Activated T-helper 1 cell treated with anti-CD3 and anti-CD28 coated beads, Interleukin-12 subunit alpha, Interleukin-12 subunit beta, Interleukin-2, Interleukin-4 antibody, amounts not matched to agents 30 ng/mL and 10 ng/mL and 1 ng/mL, durations not matched to agents 14 hours and 24 hours and 36 hours (primary cell): ENCODE results near the gene R3HDM1. TPM values are rescaled to one million over a fixed set of nuclear protein-coding genes. Genes with fewer than 3 reads are reported as not detected.
"Not testable (repeated sequence)": the region's sequence is repeated elsewhere in the genome, so short reads cannot be mapped to it uniquely, and the experiment has no call there.

Experiments used
- DNase-seq: peaks from one replicate; pipeline ENCODE4 v3.0.0; 2021; ENCODE audit warnings: low spot score
- H3K27ac Mint-ChIP-seq: one replicate; pipeline ENCODE4 v1.8.0; 2021; ENCODE audit warnings: mild to moderate bottlenecking, mixed read lengths
- H3K27me3 Mint-ChIP-seq: one replicate; pipeline ENCODE4 v1.8.0; 2022; ENCODE audit warnings: mild to moderate bottlenecking, moderate library complexity, mixed read lengths; ENCODE audit not compliant: insufficient read depth
- H3K36me3 Mint-ChIP-seq: one replicate; pipeline ENCODE4 v1.8.0; 2021; ENCODE audit warnings: low read depth, mixed read lengths
- H3K4me1 Mint-ChIP-seq: one replicate; pipeline ENCODE4 v1.8.0; 2021; ENCODE audit warnings: low read depth, mixed read lengths
- H3K4me3 Mint-ChIP-seq: one replicate; pipeline ENCODE4 v1.8.0; 2021; ENCODE audit warnings: mild to moderate bottlenecking, moderate library complexity, mixed read lengths
- H3K9me3 Mint-ChIP-seq: one replicate; pipeline ENCODE4 v1.8.0; 2021; ENCODE audit warnings: mixed read lengths
- intact Hi-C: fragments of 100-400 bp; cut with micrococcal nuclease; formaldehyde crosslinking; loops from one replicate; pipeline ENCODE4 v1.15.1; 2024
- total RNA-seq: library from RNA; stranded (reverse); gene quantifications from 2 replicates; pipeline ENCODE4 v1.2.3, GENCODE V29; 2022

The R3HDM1 gene
- total RNA-seq, 1 donor from 2014 or later: 64.0 TPM

GRCh38 chr2:135633582-135633981 is 102.3 kb downstream of the R3HDM1 start:
- Mint-ChIP-seq H3K9me3 (no peaks in the 10 kb centered on the region), H3K36me3 (peaks cover 25% of the 10 kb centered on the region), H3K27ac (no peak overlapping the region), H3K4me3 (no peak overlapping the region), H3K27me3 (no peaks in the 10 kb centered on the region), H3K4me1 (peaks cover 12% of the 10 kb centered on the region)
- intact Hi-C loops: no loop called here
- DNase-seq: no peak

- DNase-seq: no peak
- Mint-ChIP-seq H3K9me3 (no peaks in the 10 kb centered on the region), H3K36me3 (peaks cover 32% of the 10 kb centered on the region), H3K4me1 (peaks cover 12% of the 10 kb centered on the region), H3K27ac (no peak overlapping the region), H3K4me3 (no peak overlapping the region), H3K27me3 (no peaks in the 10 kb centered on the region)
- intact Hi-C loops: no loop called here
These were observed 104.0 kb downstream of the R3HDM1 start for GRCh38 chr2:135635212-135635835.

GRCh38 chr2:135636982-135637381 is 105.7 kb downstream of the R3HDM1 start:
- Mint-ChIP-seq H3K36me3 (peaks cover 36% of the 10 kb centered on the region), H3K4me1 (peaks cover 12% of the 10 kb centered on the region), H3K9me3 (no peaks in the 10 kb centered on the region), H3K27me3 (no peaks in the 10 kb centered on the region), H3K4me3 (no peak overlapping the region), H3K27ac (peak overlapping the region; percentile 30)
- intact Hi-C loops: loop anchor here (1.0 to 2.0 kb wide), 2 partner anchors 16 to 27 kb away; no protein-coding TSS in a partner anchor
- no peak for DNase-seq

GRCh38 chr2:135637456-135638087 is 106.3 kb downstream of the R3HDM1 start:
- intact Hi-C loops: loop anchor here (1.0 to 2.0 kb wide), 2 partner anchors 17 to 27 kb away; no protein-coding TSS in a partner anchor
- no peak overlapping the region for H3K4me3 Mint-ChIP-seq
- no peaks in the 10 kb centered on the region for H3K9me3 Mint-ChIP-seq
- no peaks in the 10 kb centered on the region for H3K27me3 Mint-ChIP-seq
- peaks cover 12% of the 10 kb centered on the region for H3K4me1 Mint-ChIP-seq
- peak overlapping the region; percentile 70 for H3K27ac Mint-ChIP-seq
- DNase-seq: no peak
- H3K36me3 Mint-ChIP-seq: peaks cover 34% of the 10 kb centered on the region

GRCh38 chr2:135638825-135639224 is 107.5 kb downstream of the R3HDM1 start:
- Mint-ChIP-seq H3K36me3 (peaks cover 36% of the 10 kb centered on the region), H3K27ac (no peak overlapping the region)
- intact Hi-C loops: no loop called here

GRCh38 chr2:135641156-135642068 is 110.1 kb downstream of the R3HDM1 start:
- H3K4me1 Mint-ChIP-seq: peaks cover 12% of the 10 kb centered on the region
- peaks cover 37% of the 10 kb centered on the region for H3K36me3 Mint-ChIP-seq
- no peak for DNase-seq
- H3K4me3 Mint-ChIP-seq: no peak overlapping the region
- peak overlapping the region; percentile 20 for H3K27ac Mint-ChIP-seq
- H3K27me3 Mint-ChIP-seq: no peaks in the 10 kb centered on the region
- no peaks in the 10 kb centered on the region for H3K9me3 Mint-ChIP-seq
- intact Hi-C loops: no loop called here

More at GRCh38 chr2:135638825-135639224, 107.5 kb downstream of the R3HDM1 start:
- DNase-seq: no peak
- Mint-ChIP-seq H3K4me1 (peaks cover 12% of the 10 kb centered on the region), H3K9me3 (no peaks in the 10 kb centered on the region), H3K4me3 (no peak overlapping the region), H3K27me3 (no peaks in the 10 kb centered on the region)

- intact Hi-C loops: no loop called here
- H3K27me3 Mint-ChIP-seq: no peaks in the 10 kb centered on the region
- no peaks in the 10 kb centered on the region for H3K9me3 Mint-ChIP-seq
- no peak overlapping the region for H3K27ac Mint-ChIP-seq
- peaks cover 30% of the 10 kb centered on the region for H3K36me3 Mint-ChIP-seq
- no peaks in the 10 kb centered on the region for H3K4me1 Mint-ChIP-seq
- H3K4me3 Mint-ChIP-seq: no peak overlapping the region
- no peak for DNase-seq
These were observed 116.7 kb downstream of the R3HDM1 start for GRCh38 chr2:135647836-135648579.

GRCh38 chr2:135650721-135651120 is 119.4 kb downstream of the R3HDM1 start:
- Mint-ChIP-seq H3K4me1 (no peaks in the 10 kb centered on the region), H3K4me3 (no peak overlapping the region), H3K36me3 (peaks cover 34% of the 10 kb centered on the region), H3K27me3 (no peaks in the 10 kb centered on the region), H3K9me3 (no peaks in the 10 kb centered on the region), H3K27ac (no peak overlapping the region)
- DNase-seq: no peak
- intact Hi-C loops: no loop called here

- intact Hi-C loops: no loop called here
- no peaks in the 10 kb centered on the region for H3K9me3 Mint-ChIP-seq
- H3K36me3 Mint-ChIP-seq: peaks cover 36% of the 10 kb centered on the region
- no peak overlapping the region for H3K27ac Mint-ChIP-seq
- no peak for DNase-seq
- H3K4me1 Mint-ChIP-seq: no peaks in the 10 kb centered on the region
- no peaks in the 10 kb centered on the region for H3K27me3 Mint-ChIP-seq
- no peak overlapping the region for H3K4me3 Mint-ChIP-seq
These were observed 120.4 kb downstream of the R3HDM1 start for GRCh38 chr2:135651717-135652116.

GRCh38 chr2:135654239-135654638 is 123.0 kb downstream of the R3HDM1 start:
- H3K36me3 Mint-ChIP-seq: peaks cover 34% of the 10 kb centered on the region

GRCh38 chr2:135657806-135658582 is 126.7 kb downstream of the R3HDM1 start:
- Mint-ChIP-seq H3K27me3 (no peaks in the 10 kb centered on the region), H3K9me3 (no peaks in the 10 kb centered on the region), H3K36me3 (peaks cover 33% of the 10 kb centered on the region), H3K4me3 (peak overlapping the region; percentile 17), H3K4me1 (peaks cover 26% of the 10 kb centered on the region), H3K27ac (peak overlapping the region; percentile 88)
- intact Hi-C loops: no loop called here
- peak; percentile 31 for DNase-seq

More at GRCh38 chr2:135654239-135654638, 123.0 kb downstream of the R3HDM1 start:
- DNase-seq, H3K27me3 Mint-ChIP-seq, H3K4me1 Mint-ChIP-seq, H3K9me3 Mint-ChIP-seq, H3K27ac Mint-ChIP-seq, H3K4me3 Mint-ChIP-seq, intact Hi-C loops: not testable (repeated sequence)

- H3K9me3 Mint-ChIP-seq: no peaks in the 10 kb centered on the region
- H3K36me3 Mint-ChIP-seq: peaks cover 29% of the 10 kb centered on the region
- no peak for DNase-seq
- intact Hi-C loops: loop anchor here (5.0 to 10.0 kb wide), 2 partner anchors 160 to 473 kb away; no protein-coding TSS in a partner anchor
- H3K27me3 Mint-ChIP-seq: no peaks in the 10 kb centered on the region
- peak overlapping the region; percentile 72 for H3K27ac Mint-ChIP-seq
- peaks cover 40% of the 10 kb centered on the region for H3K4me1 Mint-ChIP-seq
- no peak overlapping the region for H3K4me3 Mint-ChIP-seq
These were observed 130.8 kb downstream of the R3HDM1 start for GRCh38 chr2:135662088-135662487.
